Activated CD4-positive, alpha-beta memory T cell treated with anti-CD3 and anti-CD28 coated beads, Interleukin-2, amount 10 ng/mL, durations not matched to agents 7 days and 5 days (primary cell): ENCODE results near the gene PRPS1. TPM values are rescaled to one million over a fixed set of nuclear protein-coding genes. Genes with fewer than 3 reads are reported as not detected.
"Not testable (repeated sequence)": the region's sequence is repeated elsewhere in the genome, so short reads cannot be mapped to it uniquely, and the experiment has no call there.

Source experiments
- CTCF ChIA-PET: fragments of 350-600 bp; sonication (Branson Sonifier 250); formaldehyde crosslinking; loops from one replicate; lab custom pipeline; 2021; ENCODE audit warnings: antibody characterized with exemption, inconsistent platforms; lab: Charles Lee
- POLR2A ChIA-PET: fragments of 350-600 bp; sonication (Branson Sonifier 250); formaldehyde crosslinking; loops from one replicate; lab custom pipeline; 2021; ENCODE audit warnings: antibody characterized with exemption; lab: Charles Lee
- DNase-seq: peaks from one replicate; pipeline ENCODE4 v3.0.0-alpha.2; 2020
- H3K27ac Mint-ChIP-seq: one replicate; pipeline ENCODE4 v1.8.0; 2021; ENCODE audit warnings: mild to moderate bottlenecking, mixed read lengths
- H3K27me3 Mint-ChIP-seq: one replicate; pipeline ENCODE4 v1.8.0; 2021; ENCODE audit warnings: mixed read lengths
- H3K36me3 Mint-ChIP-seq: one replicate; pipeline ENCODE4 v1.8.0; 2021; ENCODE audit warnings: low read depth, mixed read lengths
- H3K4me1 Mint-ChIP-seq: one replicate; pipeline ENCODE4 v1.8.0; 2021; ENCODE audit warnings: mixed read lengths
- H3K4me3 Mint-ChIP-seq: one replicate; pipeline ENCODE4 v1.8.0; 2021; ENCODE audit warnings: mild to moderate bottlenecking, mixed read lengths
- H3K9me3 Mint-ChIP-seq: one replicate; pipeline ENCODE4 v1.8.0; 2021; ENCODE audit warnings: mixed read lengths
- total RNA-seq, 2 experiments: library from RNA; stranded (reverse); gene quantifications; one replicate each; pipeline ENCODE4 v1.2.3, GENCODE V29; 2021

PRPS1 gene
- total RNA-seq, 2 experiments from 2014 or later, result 67.4 to 70.2 TPM

DNA sequence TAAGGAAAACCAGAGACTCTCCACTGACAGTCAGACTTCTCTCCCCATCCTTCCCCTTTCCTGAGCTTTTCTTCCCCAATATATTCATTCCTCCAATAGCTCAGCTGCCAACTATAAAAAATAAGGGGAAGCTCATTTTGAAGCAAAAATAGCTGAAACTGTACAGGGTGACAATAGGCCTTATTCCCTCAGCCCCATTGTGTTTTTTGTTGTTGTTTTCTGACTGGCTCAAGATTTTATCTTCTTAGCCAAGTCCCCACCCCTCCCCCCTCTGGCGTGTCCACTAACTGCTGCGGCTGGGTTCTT is 26.2 kb downstream of the PRPS1 start:
- ChIA-PET POLR2A (interaction anchor here (1.6 kb wide), 1 partner anchor 121 kb away, joined by 7 read pairs; the partner anchor contains the start of gene TSC22D3), CTCF (interaction anchor here (0.7 to 9.5 kb wide), 11 partner anchors 10 to 366 kb away, joined by 3 to 134 read pairs (median 4); partner anchors contain the start of genes NCBP2L, PRPS1 and TSC22D3)
- peaks cover 13% of the 10 kb centered on the region for H3K4me1 Mint-ChIP-seq
- H3K9me3 Mint-ChIP-seq, result no peaks in the 10 kb centered on the region
- H3K4me3 Mint-ChIP-seq, result no peak overlapping the region
- no peak overlapping the region for H3K27ac Mint-ChIP-seq
- DNase-seq, result no peak
- no peaks in the 10 kb centered on the region for H3K27me3 Mint-ChIP-seq
- peaks cover 2% of the 10 kb centered on the region for H3K36me3 Mint-ChIP-seq

DNA sequence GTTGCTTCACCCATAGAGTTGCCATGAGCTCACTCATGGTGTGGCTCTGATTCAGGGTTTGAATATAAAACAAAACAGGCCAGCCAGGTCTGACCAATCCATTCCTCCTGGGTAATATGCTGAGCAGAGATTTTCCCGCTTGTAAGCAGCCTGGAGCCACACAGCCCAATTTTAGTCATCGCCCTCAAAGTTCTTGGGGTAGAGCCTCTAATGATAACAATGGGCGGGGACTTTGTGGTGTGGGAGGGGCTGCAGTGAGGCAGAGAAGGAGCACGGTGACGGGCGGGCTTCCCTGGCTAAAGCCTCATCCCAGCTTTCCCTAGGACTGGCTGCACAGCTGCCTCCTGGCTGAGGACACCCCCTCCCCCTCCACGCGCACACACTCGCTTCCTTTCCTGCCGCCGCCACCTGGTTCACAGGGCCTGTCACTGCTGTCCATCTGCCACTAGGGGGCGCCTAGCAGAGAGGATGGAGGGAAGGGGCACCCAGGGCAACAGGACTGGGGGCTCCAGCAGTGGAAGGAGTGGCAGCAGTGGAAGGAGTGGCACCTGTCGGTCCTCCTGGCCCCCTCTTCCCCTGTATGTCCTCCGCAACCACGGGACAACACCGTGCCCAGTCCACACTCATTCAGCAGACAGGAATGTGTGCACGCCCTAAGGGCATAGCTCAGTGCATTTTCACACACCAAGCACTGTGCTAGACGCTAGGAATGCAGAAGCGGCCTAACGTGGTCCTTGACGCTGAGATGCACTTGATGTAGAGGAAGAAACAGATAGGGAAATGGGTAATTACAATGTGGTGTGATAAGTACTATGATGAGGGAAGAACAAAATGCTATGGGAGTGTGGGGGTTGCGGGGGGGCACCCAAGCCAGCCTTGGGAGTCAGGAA is 26.8 kb downstream of the PRPS1 start:
- no peaks in the 10 kb centered on the region for H3K27me3 Mint-ChIP-seq
- ChIA-PET CTCF (interaction anchor here (0.7 to 9.5 kb wide), 11 partner anchors 11 to 365 kb away, joined by 3 to 134 read pairs (median 4); partner anchors contain the start of genes NCBP2L, PRPS1 and TSC22D3), POLR2A (interaction anchor here (1.6 kb wide), 1 partner anchor 120 kb away, joined by 7 read pairs; the partner anchor contains the start of gene TSC22D3)
- H3K36me3 Mint-ChIP-seq, result no peaks in the 10 kb centered on the region
- no peak overlapping the region for H3K27ac Mint-ChIP-seq
- no peaks in the 10 kb centered on the region for H3K9me3 Mint-ChIP-seq
- no peak overlapping the region for H3K4me3 Mint-ChIP-seq
- peaks cover 13% of the 10 kb centered on the region for H3K4me1 Mint-ChIP-seq
- peak; percentile 66 for DNase-seq

DNA sequence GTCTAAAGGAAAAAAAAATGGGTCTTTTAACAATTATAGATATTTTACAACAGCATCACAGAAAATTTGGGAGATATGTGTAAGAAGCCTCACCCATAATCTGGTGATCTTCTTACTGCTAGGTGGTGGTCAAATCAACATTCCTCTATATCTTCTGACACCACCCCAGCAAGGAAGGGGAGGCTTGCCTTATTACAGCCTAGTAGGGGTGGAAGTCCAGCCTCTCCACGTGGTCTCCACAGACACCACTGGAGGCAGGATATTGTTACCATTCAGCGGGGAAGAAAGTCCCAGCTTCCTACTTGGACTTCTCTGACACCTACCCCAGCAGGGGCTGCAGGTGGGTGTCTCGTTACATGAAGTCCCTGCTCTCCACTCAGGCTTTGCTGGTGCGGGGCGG is 28.7 kb downstream of the PRPS1 start:
- DNase-seq, result no peak
- Mint-ChIP-seq H3K27me3 (no peaks in the 10 kb centered on the region), H3K4me3 (no peak overlapping the region), H3K27ac (no peak overlapping the region), H3K4me1 (peaks cover 13% of the 10 kb centered on the region), H3K9me3 (no peaks in the 10 kb centered on the region), H3K36me3 (no peaks in the 10 kb centered on the region)
- ChIA-PET POLR2A (interaction anchor here (0.8 to 1.1 kb wide), 2 partner anchors 60 to 120 kb away, joined by 3 to 4 read pairs; partner anchors contain the start of gene NCBP2L), CTCF (interaction anchor here (0.6 to 9.5 kb wide), 7 partner anchors 9 to 795 kb away, joined by 3 to 134 read pairs (median 4); partner anchors contain the start of genes NCBP2L, PRPS1 and TSC22D3)

DNA sequence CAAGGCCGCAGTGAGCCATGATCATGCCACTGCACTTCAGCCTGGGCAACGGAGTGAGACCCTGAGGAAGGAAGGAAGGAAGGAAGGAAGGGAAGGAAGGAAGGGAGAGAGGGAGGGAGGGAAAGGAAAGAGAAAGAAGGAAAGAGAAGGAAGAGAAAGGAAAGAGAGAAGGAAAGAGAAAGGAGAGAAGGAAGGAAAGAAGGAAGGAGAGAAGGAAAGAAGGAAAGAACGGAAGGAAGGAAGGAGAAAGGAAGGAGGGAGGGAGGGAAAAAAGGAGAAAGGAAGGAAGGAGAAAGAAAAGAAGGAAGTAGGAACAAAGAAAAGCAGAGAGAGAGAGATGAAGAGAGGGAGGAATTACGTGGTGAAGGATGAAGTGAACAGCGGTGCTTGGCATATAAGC is 30.4 kb downstream of the PRPS1 start:
- no peak overlapping the region for H3K27ac Mint-ChIP-seq
- POLR2A ChIA-PET, result interaction anchor here (1.3 to 2.6 kb wide), 2 partner anchors 30 to 58 kb away, joined by 4 to 14 read pairs; partner anchors contain the start of gene PRPS1

DNA sequence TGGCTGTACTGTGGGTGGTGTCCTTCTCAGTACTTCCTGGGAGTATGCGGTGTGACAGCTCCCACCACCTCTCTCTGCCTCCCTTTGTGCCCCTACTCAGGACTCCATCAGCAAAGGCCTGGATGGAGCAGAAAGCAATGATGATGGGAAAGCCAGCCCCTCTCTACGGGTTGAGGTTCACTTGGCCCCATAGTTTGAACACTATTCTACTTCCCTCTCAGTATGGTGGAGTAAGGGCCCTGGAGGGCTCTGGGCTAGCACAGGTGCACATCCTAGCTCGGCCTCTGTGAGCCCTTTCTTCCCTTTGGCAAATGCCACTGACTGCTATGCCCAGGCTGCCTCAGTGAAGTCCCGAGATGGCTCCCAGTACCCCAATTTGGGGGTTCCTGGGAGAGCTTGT is 31.0 kb downstream of the PRPS1 start:
- POLR2A ChIA-PET, result interaction anchor here (1.0 to 2.6 kb wide), 3 partner anchors 31 to 118 kb away, joined by 3 to 14 read pairs (median 4); partner anchors contain the start of genes NCBP2L and PRPS1
- Mint-ChIP-seq H3K4me1 (peaks cover 13% of the 10 kb centered on the region), H3K4me3 (no peak overlapping the region), H3K36me3 (no peaks in the 10 kb centered on the region), H3K9me3 (no peaks in the 10 kb centered on the region), H3K27ac (no peak overlapping the region), H3K27me3 (no peaks in the 10 kb centered on the region)
- CTCF ChIA-PET, result interaction anchor here (0.5 to 9.5 kb wide), 11 partner anchors 9 to 343 kb away, joined by 3 to 134 read pairs (median 5); partner anchors contain the start of genes NCBP2L, PRPS1 and TSC22D3
- no peak for DNase-seq

More for the DNA sequence above, 30.4 kb downstream of the PRPS1 start:
- no peaks in the 10 kb centered on the region for H3K27me3 Mint-ChIP-seq
- no peaks in the 10 kb centered on the region for H3K9me3 Mint-ChIP-seq
- CTCF ChIA-PET, result interaction anchor here (0.5 to 9.5 kb wide), 6 partner anchors 30 to 342 kb away, joined by 3 to 134 read pairs (median 6); partner anchors contain the start of genes NCBP2L, PRPS1 and TSC22D3
- no peaks in the 10 kb centered on the region for H3K36me3 Mint-ChIP-seq
- DNase-seq, result no peak
- H3K4me1 Mint-ChIP-seq, result peaks cover 13% of the 10 kb centered on the region
- H3K4me3 Mint-ChIP-seq, result no peak overlapping the region

DNA sequence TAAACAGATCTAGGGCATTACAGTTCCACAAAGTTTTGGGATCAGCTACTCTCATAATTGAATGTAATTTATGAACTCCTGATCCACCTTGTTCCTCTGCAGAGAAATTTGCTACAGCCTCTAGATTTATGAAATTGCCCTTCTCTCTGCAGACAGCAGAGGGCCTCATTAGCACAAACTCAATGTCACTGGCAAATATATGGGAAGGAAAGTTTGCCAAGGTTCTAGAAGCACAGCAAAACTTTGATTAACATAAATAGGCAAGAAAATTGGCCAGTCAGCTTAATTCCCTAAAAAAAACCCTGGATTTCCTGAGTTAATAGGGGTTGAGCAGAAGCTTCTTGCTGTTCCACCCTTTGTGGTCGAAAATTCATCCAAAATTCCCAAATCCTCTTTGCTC is 31.5 kb downstream of the PRPS1 start:
- H3K27me3 Mint-ChIP-seq, result no peaks in the 10 kb centered on the region
- ChIA-PET POLR2A (interaction anchor here (0.9 to 2.6 kb wide), 4 partner anchors 31 to 117 kb away, joined by 3 to 14 read pairs (median 4); partner anchors contain the start of genes NCBP2L and PRPS1), CTCF (interaction anchor here (0.8 to 9.5 kb wide), 11 partner anchors 9 to 238 kb away, joined by 3 to 134 read pairs (median 5); partner anchors contain the start of genes NCBP2L, PRPS1 and TSC22D3)
- no peaks in the 10 kb centered on the region for H3K9me3 Mint-ChIP-seq
- H3K4me1 Mint-ChIP-seq, result peaks cover 9% of the 10 kb centered on the region
- no peaks in the 10 kb centered on the region for H3K36me3 Mint-ChIP-seq
- no peak overlapping the region for H3K27ac Mint-ChIP-seq
- no peak for DNase-seq
- H3K4me3 Mint-ChIP-seq, result no peak overlapping the region

DNA sequence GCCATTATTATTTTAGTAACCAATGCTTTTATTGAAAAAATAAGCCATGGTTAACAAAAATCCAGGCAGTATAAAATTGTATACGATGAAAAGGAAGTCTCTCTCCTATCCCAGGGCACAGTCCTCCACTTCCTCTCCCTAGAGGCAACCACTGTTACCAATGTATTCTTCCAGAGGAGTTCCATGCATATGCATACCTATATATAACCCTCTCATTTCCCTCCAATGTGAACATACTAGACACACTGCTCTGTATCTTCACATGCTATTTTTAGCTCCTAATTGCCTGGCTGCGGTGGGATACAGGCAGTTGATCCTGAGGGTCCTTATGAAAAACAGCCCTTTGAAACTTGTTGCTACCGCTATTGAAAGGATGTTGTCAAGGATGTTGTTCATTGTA is 33.8 kb downstream of the PRPS1 start:
- Mint-ChIP-seq H3K36me3 (no peaks in the 10 kb centered on the region), H3K27ac (no peak overlapping the region), H3K27me3 (no peaks in the 10 kb centered on the region), H3K9me3 (no peaks in the 10 kb centered on the region), H3K4me3 (no peak overlapping the region), H3K4me1 (no peaks in the 10 kb centered on the region)
- DNase-seq, result no peak
- POLR2A ChIA-PET, result interaction anchor here (1.9 kb wide), 1 partner anchor 55 kb away, joined by 6 read pairs; no protein-coding TSS in a partner anchor
- CTCF ChIA-PET, result interaction anchor here (0.6 to 9.5 kb wide), 5 partner anchors 11 to 232 kb away, joined by 3 to 134 read pairs (median 4); partner anchors contain the start of genes NCBP2L and TSC22D3

DNA sequence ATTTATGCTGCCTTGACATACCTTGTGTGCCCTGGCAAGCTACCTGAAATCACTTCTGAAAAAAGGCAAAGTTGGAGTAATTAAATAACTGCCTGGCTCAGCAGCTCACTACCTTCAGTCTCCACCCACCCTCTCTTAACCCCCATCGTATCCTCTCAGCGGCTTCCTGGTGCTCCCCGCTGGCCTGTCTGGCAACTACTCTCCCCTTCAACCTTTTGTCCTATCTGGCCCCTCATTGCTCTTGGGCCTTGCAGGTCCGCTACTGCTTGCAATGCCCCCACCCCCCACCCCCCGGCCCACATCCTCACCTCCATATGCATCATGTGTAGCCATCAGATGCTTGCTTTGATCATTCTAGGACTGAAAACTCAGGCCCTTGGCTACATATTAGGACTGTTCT is 34.5 kb downstream of the PRPS1 start:
- no peak for DNase-seq
- ChIA-PET POLR2A (interaction anchor here (1.9 kb wide), 1 partner anchor 54 kb away, joined by 6 read pairs; no protein-coding TSS in a partner anchor), CTCF (interaction anchor here (1.0 to 2.3 kb wide), 3 partner anchors 10 to 115 kb away, joined by 3 to 8 read pairs (median 4); partner anchors contain the start of gene NCBP2L)
- H3K4me3 Mint-ChIP-seq, result no peak overlapping the region
- H3K36me3 Mint-ChIP-seq, result peaks cover 4% of the 10 kb centered on the region
- H3K27ac Mint-ChIP-seq, result no peak overlapping the region
- no peaks in the 10 kb centered on the region for H3K27me3 Mint-ChIP-seq
- H3K4me1 Mint-ChIP-seq, result peaks cover 2% of the 10 kb centered on the region
- H3K9me3 Mint-ChIP-seq, result no peaks in the 10 kb centered on the region

DNA sequence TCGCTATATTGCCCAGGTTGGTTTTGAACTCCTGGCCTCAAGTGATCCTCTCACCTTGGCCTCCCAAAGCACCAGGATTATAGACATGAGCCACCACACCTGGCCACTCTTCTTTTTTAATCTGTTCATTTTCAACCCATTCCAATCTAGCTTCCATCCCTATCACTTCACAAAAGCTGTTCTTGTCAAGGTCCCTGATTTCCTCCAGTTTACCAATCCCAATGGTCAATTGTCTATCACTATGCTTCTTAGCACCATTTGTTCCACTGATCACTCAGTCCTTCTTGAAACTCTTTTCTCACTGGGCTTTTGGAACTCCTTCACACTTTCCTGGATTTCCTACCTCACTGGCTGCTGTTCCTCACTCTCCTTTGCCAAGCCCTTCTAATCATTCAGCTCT is 38.6 kb downstream of the PRPS1 start:
- CTCF ChIA-PET, result interaction anchor here (1.3 to 4.1 kb wide), 4 partner anchors 10 to 110 kb away, joined by 3 to 18 read pairs (median 4); partner anchors contain the start of genes NCBP2L and TSC22D3
- POLR2A ChIA-PET, result no interaction called here
- no peak overlapping the region for H3K27ac Mint-ChIP-seq

DNA sequence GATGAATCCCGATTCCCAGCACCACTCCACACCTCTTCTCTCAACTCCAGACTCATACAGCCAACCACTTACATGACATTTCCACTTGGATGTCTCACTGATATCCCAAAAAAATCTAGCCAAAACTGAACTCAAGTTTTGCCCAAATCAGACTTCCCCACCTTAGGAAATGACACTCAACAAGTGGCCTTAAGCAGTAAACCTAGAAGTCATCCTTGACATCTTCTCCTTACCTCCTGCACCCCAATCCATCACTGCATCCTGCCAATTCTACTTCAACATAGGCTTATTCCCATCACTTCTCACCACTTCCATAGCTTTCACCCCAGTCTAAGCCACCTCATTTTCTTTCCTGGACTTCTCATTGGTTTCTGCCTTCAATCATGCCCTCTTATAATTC is 39.1 kb downstream of the PRPS1 start:
- DNase-seq, result no peak
- Mint-ChIP-seq H3K4me3 (no peak overlapping the region), H3K36me3 (peaks cover 4% of the 10 kb centered on the region), H3K27ac (no peak overlapping the region), H3K9me3 (no peaks in the 10 kb centered on the region), H3K27me3 (no peaks in the 10 kb centered on the region), H3K4me1 (peaks cover 4% of the 10 kb centered on the region)
- ChIA-PET CTCF (interaction anchor here (4.1 kb wide), 1 partner anchor 109 kb away, joined by 18 read pairs; the partner anchor contains the start of genes NCBP2L and TSC22D3), POLR2A (no interaction called here)

More for the DNA sequence above, 38.6 kb downstream of the PRPS1 start:
- Mint-ChIP-seq H3K36me3 (peaks cover 4% of the 10 kb centered on the region), H3K27me3 (no peaks in the 10 kb centered on the region), H3K9me3 (no peaks in the 10 kb centered on the region), H3K4me3 (no peak overlapping the region), H3K4me1 (peaks cover 4% of the 10 kb centered on the region)
- DNase-seq, result no peak

DNA sequence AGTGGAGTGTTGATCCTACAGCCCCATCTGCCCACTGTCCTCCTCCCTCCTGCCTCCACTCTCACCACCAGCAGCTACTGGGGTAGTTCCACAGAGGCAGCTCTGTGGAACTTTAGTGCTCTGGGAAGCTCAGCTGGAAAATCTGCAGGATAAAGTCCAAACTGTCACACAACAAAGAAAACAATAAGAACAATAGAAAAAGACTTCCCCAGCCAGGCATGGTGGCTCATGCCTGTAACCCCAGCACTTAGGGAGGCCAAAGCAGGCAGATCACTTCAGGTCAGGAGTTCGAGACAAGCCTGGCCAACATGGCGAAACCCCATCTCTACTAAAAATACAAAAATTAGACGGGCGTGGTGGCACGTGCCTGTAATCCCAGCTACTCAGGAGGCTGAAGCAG is 40.4 kb downstream of the PRPS1 start:
- CTCF ChIA-PET, result interaction anchor here (0.7 to 1.5 kb wide), 3 partner anchors 9 to 110 kb away, joined by 3 read pairs; no protein-coding TSS in a partner anchor

DNA sequence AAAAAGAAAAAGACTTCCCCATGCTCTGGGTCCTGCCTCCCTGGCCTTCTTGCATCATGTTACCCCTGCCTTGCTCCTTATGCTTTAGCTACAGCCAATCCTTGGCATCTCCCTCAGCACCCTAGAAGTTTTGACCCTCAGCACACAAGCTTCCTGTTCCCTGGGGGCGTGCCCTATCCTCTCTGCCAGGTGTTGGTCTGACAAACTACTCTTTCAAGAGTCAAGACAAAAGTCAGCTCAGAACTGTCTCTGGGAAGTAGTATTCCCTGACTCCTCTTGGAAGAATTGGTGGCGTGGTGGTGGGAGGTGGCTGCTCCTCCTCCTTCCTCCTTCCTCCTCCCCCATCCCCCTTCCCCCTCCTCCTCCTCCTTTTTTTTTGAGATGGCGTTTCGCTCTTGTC is 41.0 kb downstream of the PRPS1 start:
- H3K4me3 Mint-ChIP-seq, result no peak overlapping the region
- CTCF ChIA-PET, result interaction anchor here (0.7 to 1.5 kb wide), 3 partner anchors 9 to 50 kb away, joined by 3 to 5 read pairs (median 3); no protein-coding TSS in a partner anchor
- no peaks in the 10 kb centered on the region for H3K27me3 Mint-ChIP-seq
- no peak for DNase-seq
- POLR2A ChIA-PET, result no interaction called here
- H3K36me3 Mint-ChIP-seq, result peaks cover 4% of the 10 kb centered on the region
- H3K9me3 Mint-ChIP-seq, result no peaks in the 10 kb centered on the region
- peaks cover 18% of the 10 kb centered on the region for H3K4me1 Mint-ChIP-seq
- H3K27ac Mint-ChIP-seq, result peak overlapping the region; percentile 6

More for the DNA sequence above, 40.4 kb downstream of the PRPS1 start:
- H3K27ac Mint-ChIP-seq, H3K4me3 Mint-ChIP-seq, H3K27me3 Mint-ChIP-seq, POLR2A ChIA-PET, DNase-seq, H3K36me3 Mint-ChIP-seq, H3K9me3 Mint-ChIP-seq: not testable (repeated sequence)
- peaks cover 14% of the 10 kb centered on the region for H3K4me1 Mint-ChIP-seq
